Measurements from ENCODE around the gene ZMYND8. TPM values are rescaled to one million over a fixed set of nuclear protein-coding genes. Genes with fewer than 3 reads are reported as not detected.
A peak's percentile ranks its signal among the peaks of the same experiment; 100 is the strongest.

ZMYND8 gene
- total RNA-seq, 2 donors from 2014 or later, result 18.9 to 19.1 TPM

DNA sequence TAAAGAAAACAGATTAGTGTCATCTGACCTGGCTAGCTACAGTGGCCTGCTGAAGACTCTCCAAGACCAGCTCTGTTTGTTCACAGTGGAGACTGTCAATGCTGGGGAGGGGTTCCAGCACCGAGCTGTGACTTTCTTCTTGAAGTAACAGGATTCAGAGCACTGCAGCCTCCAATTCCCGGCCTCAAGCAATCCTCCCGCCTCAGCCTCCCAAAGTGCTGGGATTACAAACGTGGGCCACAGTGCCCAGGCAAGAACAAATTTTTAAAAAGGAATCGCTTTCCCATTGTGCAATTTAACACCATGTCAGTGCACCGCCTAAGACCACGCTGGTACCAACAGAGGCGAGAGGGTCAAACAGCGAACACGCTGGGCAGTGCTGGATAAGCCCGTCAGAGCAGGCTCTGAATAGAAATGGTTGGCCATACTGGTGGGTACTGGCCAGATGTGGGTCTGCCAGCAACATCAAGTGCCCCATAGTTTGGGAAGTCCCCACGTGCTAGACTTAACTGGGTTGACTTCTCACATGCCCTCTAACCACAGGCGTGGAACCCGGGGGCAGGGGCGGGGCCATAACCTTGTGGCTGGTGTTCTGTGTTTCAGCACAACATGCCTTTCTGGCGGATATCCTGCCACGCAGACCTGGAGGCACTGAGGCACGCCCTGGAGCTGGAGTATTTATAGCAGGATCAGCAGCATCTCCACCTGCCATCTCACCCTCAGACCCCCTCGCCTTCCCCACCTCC is 168.9 kb downstream of the ZMYND8 start:
- Histone ChIP-seq H3K4me1 (no peaks in the 10 kb centered on the region), H3K36me3 (replicated peaks in 1 of 2; ENCODE audit: insufficient read depth in 1 of 2, low read depth in 2 of 2) (no peaks in the 10 kb centered on the region), H3K27ac (no peak overlapping the region), H3K4me3 (no peak overlapping the region), H3K27me3 (no peaks in the 10 kb centered on the region), H3K9me3 (no peaks in the 10 kb centered on the region)
- no peak for DNase-seq
- 69 to 79% methylated on average over 11 to 19 of the region's 19 CpGs for WGBS, 2 donors
- ATAC-seq, result no peak
- TF ChIP-seq POLR2A (IDR thresholded peaks at IDR 0.05) (no peak), CTCF (IDR thresholded peaks at IDR 0.05) (no peak)
- intact Hi-C loops (cut with DNase I), result no loop called here

- 45 to 65% methylated on average over 9 of the region's 9 CpGs for WGBS, 2 donors
- H3K27ac ChIP-seq, result no peak overlapping the region
- no peaks in the 10 kb centered on the region for H3K4me1 ChIP-seq
- ATAC-seq (no peak), DNase-seq (no peak)
- no peaks in the 10 kb centered on the region for H3K36me3 ChIP-seq (replicated peaks in 1 of 2; ENCODE audit: insufficient read depth in 1 of 2, low read depth in 2 of 2)
- no peak overlapping the region for H3K4me3 ChIP-seq
- no peak for TF ChIP-seq CTCF (IDR thresholded peaks at IDR 0.05)
- no peak for TF ChIP-seq POLR2A (IDR thresholded peaks at IDR 0.05)
- no peaks in the 10 kb centered on the region for H3K9me3 ChIP-seq
- H3K27me3 ChIP-seq, result no peaks in the 10 kb centered on the region
- intact Hi-C loops (cut with DNase I), result no loop called here
These were observed 173.1 kb downstream of the ZMYND8 start for GRCh38 chr20:47183367-47183766.

DNA sequence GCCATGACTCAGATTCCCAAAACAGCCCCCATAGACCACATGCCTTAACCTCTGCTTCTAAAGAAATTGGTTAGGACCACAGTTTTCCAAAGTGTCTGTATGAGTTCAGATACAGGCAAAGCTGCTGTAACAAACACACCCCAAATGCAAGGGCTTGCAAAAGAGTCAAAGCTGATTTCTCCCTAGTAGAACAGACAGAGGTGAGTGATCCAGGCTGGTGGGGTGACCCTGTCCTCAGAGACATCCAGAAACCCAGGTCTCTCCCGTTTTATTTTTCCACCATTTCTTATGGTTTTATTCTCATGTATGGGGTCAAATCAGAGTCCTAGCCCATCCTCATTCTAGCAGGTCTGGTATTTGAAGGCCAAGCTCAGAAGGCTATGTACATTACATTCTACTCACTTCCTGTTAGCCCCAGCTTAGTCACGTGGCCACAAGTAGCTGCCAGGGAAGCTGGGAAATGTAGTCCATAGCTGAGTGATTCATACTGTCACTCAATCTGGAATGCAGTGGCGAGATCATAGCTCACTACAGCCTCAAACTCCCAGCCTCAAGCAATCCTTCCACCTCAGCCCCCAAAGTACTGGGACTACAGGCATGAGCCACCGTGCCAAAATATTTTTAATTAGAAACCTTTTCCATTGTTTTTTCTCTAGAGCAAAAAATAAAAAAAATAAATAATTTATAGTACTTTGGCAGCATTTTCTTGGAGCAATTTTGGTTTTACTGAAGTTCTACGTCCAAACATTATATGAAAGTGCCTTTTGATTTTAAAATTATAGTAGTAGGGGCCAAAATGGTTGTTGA is 175.2 kb downstream of the ZMYND8 start:
- TF ChIP-seq CTCF (IDR thresholded peaks at IDR 0.05), result no peak
- TF ChIP-seq POLR2A (IDR thresholded peaks at IDR 0.05), result no peak
- no peaks in the 10 kb centered on the region for H3K4me1 ChIP-seq
- intact Hi-C loops (cut with DNase I), result no loop called here
- no peaks in the 10 kb centered on the region for H3K9me3 ChIP-seq
- no peaks in the 10 kb centered on the region for H3K36me3 ChIP-seq (replicated peaks in 1 of 2; ENCODE audit: insufficient read depth in 1 of 2, low read depth in 2 of 2)
- H3K4me3 ChIP-seq, result no peak overlapping the region
- 77 to 82% methylated on average over 5 of the region's 5 CpGs for WGBS, 2 donors
- DNase-seq (peak in 1 of 4 donors; percentile 42), ATAC-seq (no peak)
- no peak overlapping the region for H3K27ac ChIP-seq
- H3K27me3 ChIP-seq, result no peaks in the 10 kb centered on the region

- DNase-seq (no peak), ATAC-seq (no peak)
- TF ChIP-seq CTCF (IDR thresholded peaks at IDR 0.05), result no peak
- no peak for TF ChIP-seq POLR2A (IDR thresholded peaks at IDR 0.05)
- Histone ChIP-seq H3K4me1 (no peaks in the 10 kb centered on the region), H3K27me3 (no peaks in the 10 kb centered on the region), H3K4me3 (no peak overlapping the region), H3K9me3 (no peaks in the 10 kb centered on the region), H3K36me3 (replicated peaks in 1 of 2; ENCODE audit: insufficient read depth in 1 of 2, low read depth in 2 of 2) (no peaks in the 10 kb centered on the region), H3K27ac (no peak overlapping the region)
- intact Hi-C loops (cut with DNase I), result no loop called here
These were observed 177.2 kb downstream of the ZMYND8 start for GRCh38 chr20:47179267-47179666.
